ENCODE measurements around the gene NR1H2. TPM values are rescaled to one million over a fixed set of nuclear protein-coding genes. Genes with fewer than 3 reads are reported as not detected.

The NR1H2 gene
- total and polyA plus RNA-seq, 3 donors from 2014 or later, result 68.0 to 96.6 (median 93.8) TPM

- intact Hi-C loops (cut with DNase I; ENCODE audit: low total_unique reads), result no loop called here
- peak; percentile 51 for DNase-seq
- Histone ChIP-seq H3K27ac (peak overlapping the region; percentile 99 to 100), H3K4me1 (peaks cover 9% of the 10 kb centered on the region), H3K4me3 (peak overlapping the region; percentile 93 to 100), H3K27me3 (no peaks in the 10 kb centered on the region), H3K36me3 (ENCODE audit: low read depth, missing control alignments) (no peaks in the 10 kb centered on the region), H3K9me3 (no peaks in the 10 kb centered on the region)
- no peak for TF ChIP-seq CTCF (IDR thresholded peaks at IDR 0.05)
- TF ChIP-seq POLR2A (IDR thresholded peaks at IDR 0.05), result no peak
- WGBS, 2 donors, result 42% methylated on average over 7 of the region's 7 CpGs
Measured at GRCh38 chr19:50377051-50377461, 799 bp downstream of the NR1H2 start.

GRCh38 chr19:50377517-50377916 is 1.3 kb downstream of the NR1H2 start:
- Histone ChIP-seq H3K27ac (peak overlapping the region in 1 of 2 donors; percentile 100), H3K4me3 (no peak overlapping the region), H3K9me3 (no peaks in the 10 kb centered on the region), H3K27me3 (no peaks in the 10 kb centered on the region), H3K4me1 (peaks cover 9% of the 10 kb centered on the region), H3K36me3 (ENCODE audit: low read depth, missing control alignments) (no peaks in the 10 kb centered on the region)
- no peak for TF ChIP-seq CTCF (IDR thresholded peaks at IDR 0.05)
- TF ChIP-seq POLR2A (IDR thresholded peaks at IDR 0.05), result no peak
- no peak for DNase-seq
- intact Hi-C loops (cut with DNase I; ENCODE audit: low total_unique reads), result no loop called here
- 69 to 71% methylated on average over 9 of the region's 9 CpGs for WGBS, 2 donors

- no peaks in the 10 kb centered on the region for H3K9me3 ChIP-seq
- no peak overlapping the region for H3K4me3 ChIP-seq
- DNase-seq, result no peak
- H3K4me1 ChIP-seq, result peaks cover 10% of the 10 kb centered on the region
- no peaks in the 10 kb centered on the region for H3K27me3 ChIP-seq
- intact Hi-C loops (cut with DNase I; ENCODE audit: low total_unique reads), result no loop called here
- no peaks in the 10 kb centered on the region for H3K36me3 ChIP-seq (ENCODE audit: low read depth, missing control alignments)
- no peak overlapping the region for H3K27ac ChIP-seq
- TF ChIP-seq POLR2A (IDR thresholded peaks at IDR 0.05), result no peak
- no peak for TF ChIP-seq CTCF (IDR thresholded peaks at IDR 0.05)
- 91 to 95% methylated on average over 30 to 33 of the region's 36 CpGs for WGBS, 2 donors
Measured at GRCh38 chr19:50378169-50378862, 2.1 kb downstream of the NR1H2 start.

GRCh38 chr19:50378863-50379236 is 2.6 kb downstream of the NR1H2 start:
- intact Hi-C loops (cut with DNase I; ENCODE audit: low total_unique reads), result no loop called here
- TF ChIP-seq CTCF (IDR thresholded peaks at IDR 0.05), result no peak
- no peak for TF ChIP-seq POLR2A (IDR thresholded peaks at IDR 0.05)
- Histone ChIP-seq H3K36me3 (ENCODE audit: low read depth, missing control alignments) (no peaks in the 10 kb centered on the region), H3K9me3 (no peaks in the 10 kb centered on the region), H3K27me3 (no peaks in the 10 kb centered on the region), H3K27ac (no peak overlapping the region), H3K4me1 (peaks cover 14% of the 10 kb centered on the region), H3K4me3 (no peak overlapping the region)
- 94% methylated on average over 10 of the region's 10 CpGs; no CpG with 5 or more reads in 1 of the 2 donors for WGBS, 2 donors
- DNase-seq, result no peak

- no peak for DNase-seq
- H3K4me3 ChIP-seq, result no peak overlapping the region
- H3K9me3 ChIP-seq, result no peaks in the 10 kb centered on the region
- H3K27ac ChIP-seq, result no peak overlapping the region
- intact Hi-C loops (cut with DNase I; ENCODE audit: low total_unique reads), result no loop called here
- H3K4me1 ChIP-seq, result peaks cover 14% of the 10 kb centered on the region
- TF ChIP-seq POLR2A (IDR thresholded peaks at IDR 0.05), result no peak
- no peak for TF ChIP-seq CTCF (IDR thresholded peaks at IDR 0.05)
- no peaks in the 10 kb centered on the region for H3K27me3 ChIP-seq
- WGBS, 2 donors, result 89 to 91% methylated on average over 11 of the region's 11 CpGs
- no peaks in the 10 kb centered on the region for H3K36me3 ChIP-seq (ENCODE audit: low read depth, missing control alignments)
Measured at GRCh38 chr19:50379602-50380001, 3.3 kb downstream of the NR1H2 start.
